Activated gamma-delta T cell treated with Interleukin-2 at 50 U/mL for 16 hours (primary cell): ENCODE data around the gene SLC24A3.

Source experiments
- DNase-seq: peaks from one replicate; pipeline ENCODE4 v3.0.0-alpha.2; 2020

SLC24A3 gene

DNA sequence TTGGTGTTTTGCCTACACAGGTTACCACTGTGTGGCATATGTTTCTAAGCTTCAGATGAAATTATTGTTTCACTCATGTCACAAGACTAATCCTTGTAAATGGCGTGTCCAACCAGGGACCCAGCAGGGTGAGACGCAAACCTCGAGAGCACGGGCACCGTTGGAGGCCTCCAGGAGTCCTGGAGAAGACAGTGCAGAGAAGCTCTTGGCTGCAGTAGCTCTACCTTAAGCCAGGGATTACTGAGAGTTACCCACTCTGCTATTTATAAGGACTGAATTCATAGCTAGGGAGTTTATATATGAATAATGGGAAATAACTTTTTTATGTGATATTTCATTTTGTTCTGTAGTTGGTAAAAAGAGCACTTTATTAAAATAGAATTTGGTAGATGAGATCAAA lies 137.4 kb downstream of the SLC24A3 start:
- no peak for DNase-seq

DNA sequence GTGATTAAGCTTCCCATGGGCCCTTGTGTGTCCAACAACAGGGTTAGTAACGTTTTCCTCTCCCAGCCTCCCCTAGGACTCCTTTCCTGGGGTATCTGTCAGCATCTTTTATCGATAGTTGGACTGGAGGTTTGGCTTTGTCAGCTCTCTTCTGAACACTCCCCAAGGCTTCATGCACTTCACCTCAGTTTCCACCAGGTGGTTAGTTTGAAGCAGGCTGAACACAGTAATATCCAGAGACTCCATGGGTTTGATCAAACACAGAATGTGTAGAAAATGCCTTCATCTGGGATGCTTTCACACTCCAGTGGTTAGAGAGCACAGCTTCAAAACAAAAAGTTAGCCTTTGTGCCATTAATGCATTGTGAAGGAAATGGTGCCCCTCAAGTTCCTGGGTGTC lies 139.1 kb downstream of the SLC24A3 start:
- DNase-seq, result no peak

DNA sequence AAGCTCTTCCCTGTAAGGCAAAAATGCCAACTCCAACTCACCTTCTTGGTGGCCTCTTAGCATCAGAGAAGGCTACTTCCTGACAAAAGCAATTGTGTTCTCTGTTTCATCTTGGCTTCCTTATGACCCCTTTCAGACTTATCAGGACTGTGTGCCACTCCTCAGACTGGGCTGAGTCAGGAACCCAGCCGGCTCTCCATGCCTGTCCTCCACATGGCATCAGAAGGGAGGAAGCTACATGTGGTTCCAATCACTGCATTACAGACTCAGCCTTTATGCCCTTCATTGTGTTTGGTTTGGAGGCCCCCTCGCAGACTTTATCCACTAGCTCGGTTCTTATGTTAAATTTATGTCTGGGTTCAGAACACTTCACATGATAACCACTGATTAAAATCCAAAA lies 142.5 kb downstream of the SLC24A3 start:
- DNase-seq, result no peak

GRCh38 chr20:19361790-19362189 lies 149.3 kb downstream of the SLC24A3 start:
- no peak for DNase-seq

- no peak for DNase-seq
These were observed 151.0 kb downstream of the SLC24A3 start for GRCh38 chr20:19363476-19363875.

GRCh38 chr20:19367591-19367990 lies 155.1 kb downstream of the SLC24A3 start:
- DNase-seq, result no peak

DNA sequence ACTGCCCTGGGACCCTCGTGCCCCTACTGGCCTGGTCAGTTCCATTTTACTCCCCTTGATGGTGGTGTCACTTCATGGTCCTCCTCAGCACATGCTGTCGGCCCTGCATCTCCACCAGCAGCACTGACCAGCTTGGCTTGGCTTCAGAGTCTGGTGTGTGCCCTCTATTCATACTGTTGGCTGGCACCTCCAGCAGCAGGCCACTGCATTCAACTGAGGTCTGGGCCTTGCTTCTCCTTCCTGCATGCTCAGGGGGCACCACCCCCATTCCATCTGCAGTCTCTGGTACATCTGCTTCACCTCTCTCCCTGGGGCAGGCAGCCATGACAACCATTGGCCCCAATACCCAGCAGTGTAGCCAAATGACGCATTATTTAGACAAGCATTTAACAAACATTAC lies 155.9 kb downstream of the SLC24A3 start:
- no peak for DNase-seq

DNA sequence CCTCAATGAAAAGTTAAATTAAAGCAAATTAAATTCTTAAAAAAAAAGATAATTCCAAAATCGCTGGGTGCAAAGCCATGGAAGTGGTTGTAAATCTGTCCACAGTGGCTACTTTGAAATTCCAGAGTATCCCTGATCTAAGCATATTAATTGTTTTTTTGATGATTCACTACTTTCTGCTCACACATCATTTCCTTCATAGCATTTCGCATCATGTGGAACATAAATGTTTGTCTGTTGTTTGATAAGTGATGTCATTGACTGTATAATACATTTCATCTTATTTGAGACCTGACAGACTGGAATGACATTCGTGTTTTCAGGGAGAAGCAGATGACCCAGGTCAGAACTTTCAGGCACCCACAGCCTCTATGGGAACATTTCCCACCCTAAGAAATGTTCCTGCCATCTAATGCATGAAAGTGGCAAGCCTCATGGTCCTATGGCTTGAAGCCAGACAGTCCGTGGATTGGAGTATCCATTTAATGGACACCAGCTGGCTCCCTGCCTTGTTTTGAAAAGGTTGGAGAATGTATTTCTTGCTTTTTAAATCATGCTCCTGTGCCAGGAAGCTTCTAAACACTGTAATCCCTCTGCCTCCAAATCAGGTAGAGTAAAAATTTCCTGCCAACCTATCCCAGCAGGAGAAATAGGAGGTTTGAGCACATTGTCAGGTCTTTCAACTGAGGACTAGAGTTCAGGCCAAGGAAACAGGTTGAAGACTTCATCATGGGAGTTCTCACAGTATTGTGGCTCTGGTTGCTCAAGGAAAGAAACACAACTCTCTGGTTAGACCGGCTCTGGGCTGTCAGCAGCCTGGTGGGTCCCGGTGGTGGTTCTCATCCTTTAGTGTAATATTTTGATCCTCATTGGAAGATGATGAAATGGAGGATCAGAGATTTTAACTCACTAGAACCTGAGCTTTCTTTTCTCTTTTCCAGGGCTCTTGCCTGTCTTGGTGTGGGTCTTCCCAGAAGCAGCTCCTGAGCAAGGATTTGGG lies 157.9 kb downstream of the SLC24A3 start:
- DNase-seq, result no peak

- no peak for DNase-seq
These were observed 158.7 kb downstream of the SLC24A3 start for GRCh38 chr20:19371112-19371511.

DNA sequence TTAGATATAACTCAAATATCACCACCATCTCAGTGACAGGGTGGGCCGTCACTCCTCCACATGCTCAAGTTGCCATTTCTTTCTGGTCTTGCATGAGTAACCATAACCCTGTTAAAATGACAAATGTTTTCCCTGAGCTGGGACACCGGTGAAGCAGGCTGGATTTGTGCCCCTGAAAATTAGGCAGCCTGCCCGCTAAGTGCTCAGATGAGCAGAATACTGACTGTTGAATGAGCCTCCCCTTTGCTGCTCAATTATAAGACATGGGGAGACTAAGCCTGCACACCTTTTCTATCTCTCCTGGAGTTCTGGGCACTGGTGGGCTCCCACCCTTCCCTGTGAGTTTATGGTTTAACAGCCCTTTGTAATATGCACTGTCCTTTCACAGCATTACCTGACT lies 161.8 kb downstream of the SLC24A3 start:
- DNase-seq, result no peak

DNA sequence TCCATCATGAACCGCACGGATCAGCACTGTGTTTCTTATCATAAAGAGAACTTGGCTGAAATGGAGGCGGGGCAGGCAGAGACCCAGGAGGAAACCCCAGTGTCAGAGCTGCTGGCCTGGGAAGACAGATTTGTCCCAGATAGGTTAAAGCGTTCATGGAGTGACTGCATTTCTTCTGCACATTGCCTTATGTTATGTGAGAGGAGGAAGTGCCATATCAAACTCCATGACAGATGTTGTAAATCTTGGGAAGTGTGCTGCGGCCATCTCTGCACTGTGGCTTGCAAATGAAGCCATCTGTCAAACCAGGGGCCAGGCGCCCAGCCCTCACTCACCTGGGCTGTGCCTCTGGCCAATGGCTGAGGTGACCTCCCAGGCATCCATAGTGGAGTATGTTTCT lies 163.0 kb downstream of the SLC24A3 start:
- no peak for DNase-seq

DNA sequence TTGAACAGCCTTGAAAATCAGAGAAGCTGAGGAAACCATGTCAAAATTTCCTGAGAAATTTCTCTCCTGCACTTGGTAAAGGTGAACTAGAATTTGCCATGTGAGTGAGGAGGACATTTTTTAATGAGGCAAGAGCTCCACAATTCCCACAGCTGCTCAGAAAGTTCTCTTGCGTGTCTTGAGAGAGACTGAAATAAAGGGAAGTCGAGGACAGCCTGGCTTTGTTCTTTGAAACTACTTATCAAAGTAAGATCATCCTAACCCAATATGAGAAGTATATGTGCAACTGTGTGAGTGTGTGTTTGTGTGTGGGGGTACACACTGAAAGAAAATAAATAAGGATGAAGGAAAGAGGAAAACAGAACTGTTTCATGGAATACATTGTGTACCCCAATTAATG lies 163.4 kb downstream of the SLC24A3 start:
- no peak for DNase-seq

DNA sequence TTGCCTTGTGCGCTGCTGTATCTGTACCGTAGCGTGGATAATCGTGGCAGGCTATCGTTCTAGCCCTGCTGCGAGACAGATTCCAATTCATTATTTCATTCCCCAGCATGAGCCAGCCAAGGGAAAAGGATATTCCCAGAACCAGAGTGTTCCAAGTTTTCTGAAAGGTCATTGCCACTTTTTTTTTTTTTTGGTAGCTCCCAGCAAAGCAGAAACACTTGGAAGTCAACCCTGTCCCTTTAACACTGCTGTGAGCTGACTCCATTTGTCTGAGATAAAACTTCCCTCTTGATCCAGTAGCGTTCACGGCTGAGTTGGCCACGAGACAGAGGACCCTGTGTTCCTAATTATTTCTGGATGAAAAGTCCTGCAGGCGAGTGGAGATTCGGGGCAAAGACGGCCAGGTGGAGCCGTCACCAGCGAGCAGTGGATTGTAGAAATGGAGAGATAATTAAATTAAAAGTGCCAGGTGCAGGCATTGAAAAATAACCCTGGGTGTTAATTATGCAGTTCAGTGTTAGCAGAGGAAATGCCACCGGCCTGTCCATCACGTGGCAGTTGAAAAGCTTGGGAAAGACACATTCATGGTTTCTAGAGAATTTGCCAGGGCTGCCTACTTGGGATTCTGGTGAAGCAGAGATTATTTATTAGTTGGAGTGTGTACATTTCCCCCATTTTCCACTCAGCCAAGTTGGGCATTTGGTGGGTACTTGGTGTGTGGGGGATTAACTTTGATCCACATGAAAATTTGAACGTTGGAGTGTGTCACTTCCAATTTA lies 164.2 kb downstream of the SLC24A3 start:
- DNase-seq, result no peak

GRCh38 chr20:19378058-19378457 lies 165.6 kb downstream of the SLC24A3 start:
- DNase-seq, result no peak

DNA sequence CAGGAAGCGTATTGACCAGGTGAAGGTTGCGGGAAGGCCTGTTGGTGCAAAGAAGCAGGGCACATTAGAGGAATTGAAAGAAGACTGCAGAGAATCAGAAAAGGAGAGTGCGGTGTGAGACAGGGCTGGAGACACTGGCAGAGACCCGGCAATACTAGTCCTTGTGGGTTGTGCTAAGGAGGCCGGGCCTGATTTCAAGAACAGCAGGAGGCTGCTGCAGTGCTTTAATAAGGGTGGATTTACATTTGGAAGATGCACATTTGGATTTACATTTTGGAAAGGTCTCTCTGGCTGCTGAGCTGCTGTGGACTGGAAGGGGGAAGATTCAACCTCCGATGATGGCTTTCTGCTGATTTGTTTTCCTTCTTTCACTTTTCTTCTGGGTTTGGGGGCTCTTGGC lies 167.8 kb downstream of the SLC24A3 start:
- no peak for DNase-seq

DNA sequence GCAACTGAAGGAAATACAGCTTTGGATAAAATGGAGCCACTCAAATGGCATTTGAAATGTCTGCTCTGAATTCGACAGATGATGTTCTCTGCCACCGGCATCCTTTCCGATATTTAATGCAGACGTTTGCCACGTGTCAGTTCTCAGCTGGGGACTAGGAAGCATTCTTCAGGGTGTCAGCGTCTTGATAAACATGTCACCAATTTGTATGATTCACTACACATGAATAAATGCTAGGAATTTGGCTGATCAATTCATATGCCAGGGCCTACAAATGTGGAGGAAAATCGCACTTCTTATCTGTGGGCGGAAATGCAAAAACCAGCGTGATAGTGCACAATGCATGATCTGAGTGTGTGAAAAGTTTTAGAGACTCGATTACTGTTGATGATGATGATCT lies 169.5 kb downstream of the SLC24A3 start:
- no peak for DNase-seq

DNA sequence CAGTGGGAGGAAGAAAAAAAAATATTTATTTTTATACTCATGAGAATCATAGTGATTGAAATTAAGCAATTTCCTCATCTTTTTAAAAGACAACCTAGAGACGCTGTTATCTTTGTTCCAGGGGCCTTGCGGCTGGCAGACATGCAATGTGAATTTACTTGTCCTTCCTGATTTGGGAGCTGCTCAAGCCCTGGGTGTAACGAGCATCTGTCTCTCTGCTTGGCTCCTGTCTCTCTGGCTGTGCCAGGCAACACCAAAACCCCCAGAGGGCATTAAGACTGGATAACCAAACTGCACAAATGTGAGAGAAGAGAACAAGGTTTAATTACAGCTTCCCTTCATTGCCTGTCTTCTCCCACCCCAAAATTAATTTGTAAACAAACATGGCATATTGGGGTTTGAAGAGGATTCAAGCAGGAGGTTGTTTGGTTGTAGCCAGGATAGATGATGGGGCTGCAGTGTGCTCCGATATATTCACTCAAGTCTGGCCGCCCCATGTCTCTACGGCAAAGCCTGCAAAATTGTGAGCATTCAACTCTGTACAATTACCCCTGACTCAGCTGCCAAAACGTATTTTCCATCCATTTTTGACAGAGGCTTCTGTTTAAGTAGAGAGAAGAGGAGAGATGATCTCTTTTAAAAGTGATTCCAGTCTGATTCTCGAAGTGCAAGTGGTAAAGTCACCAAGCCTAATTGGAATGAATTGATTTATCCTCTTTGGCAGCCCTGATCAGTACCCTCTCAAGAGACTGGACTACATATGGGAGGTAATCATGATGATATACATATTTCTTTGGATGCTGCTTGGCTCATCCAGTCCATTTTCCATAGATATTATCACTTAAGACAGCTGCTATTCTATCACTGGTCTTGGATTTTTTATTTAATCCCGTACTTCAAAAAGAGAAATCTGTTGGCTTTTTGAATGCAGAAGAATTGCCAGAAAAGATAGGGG lies 170.2 kb downstream of the SLC24A3 start:
- DNase-seq, result no peak

GRCh38 chr20:19384940-19385339 lies 172.5 kb downstream of the SLC24A3 start:
- no peak for DNase-seq

GRCh38 chr20:19387251-19387650 lies 174.8 kb downstream of the SLC24A3 start:
- DNase-seq, result no peak

- DNase-seq, result no peak
These were observed 180.1 kb downstream of the SLC24A3 start for GRCh38 chr20:19392344-19393130.

DNA sequence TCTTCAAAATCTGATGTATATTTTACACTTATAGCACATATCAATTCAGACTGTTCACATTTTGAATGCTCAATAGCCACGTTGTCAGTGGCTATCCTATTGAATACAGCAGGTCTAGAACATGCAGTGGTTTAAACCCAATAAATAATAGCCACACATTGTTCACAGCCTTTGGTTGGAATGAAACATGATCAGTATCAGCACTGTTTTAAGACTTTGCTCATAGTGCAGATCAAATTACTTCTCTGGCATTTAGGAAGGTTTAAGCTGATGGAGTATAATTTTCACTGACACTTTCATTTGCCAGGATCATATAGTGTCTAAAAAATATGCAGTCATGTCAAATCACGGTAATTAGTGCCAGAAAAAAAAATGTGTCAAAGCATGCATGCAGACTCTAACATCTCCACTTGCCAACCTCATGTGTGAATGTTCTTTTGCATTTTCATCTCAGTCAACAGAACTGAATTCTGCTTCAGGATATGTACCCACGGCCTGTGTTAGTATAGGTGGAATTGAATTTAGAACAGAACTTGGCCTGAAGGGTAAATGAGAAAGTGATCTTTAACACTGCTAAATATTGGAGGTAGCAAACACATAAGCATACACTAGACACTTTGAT lies 184.1 kb downstream of the SLC24A3 start:
- DNase-seq, result no peak

DNA sequence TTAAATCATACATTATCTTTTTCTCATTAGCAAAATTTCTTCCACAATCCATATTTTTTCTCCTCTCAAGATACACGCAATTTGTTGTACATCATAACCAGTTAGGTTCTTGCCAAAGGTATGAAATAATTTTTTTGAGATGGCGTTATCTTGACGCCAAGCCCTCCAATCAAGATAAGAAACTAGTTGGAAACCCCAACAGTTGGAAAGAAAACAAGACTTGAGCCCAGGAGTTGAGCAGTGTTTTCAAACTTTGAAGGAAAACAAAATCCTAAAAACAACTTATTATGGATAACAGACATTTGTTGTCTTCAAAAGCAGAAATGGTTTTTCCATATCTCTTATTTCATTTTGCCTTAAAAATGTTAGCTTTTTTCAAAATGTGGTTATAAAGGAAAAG lies 184.8 kb downstream of the SLC24A3 start:
- no peak for DNase-seq
